A549 treated with CORT108297 at 1 μM for 4 hours (cell line): Measurements from ENCODE around the gene HMGN4. TPM values are rescaled to one million over a fixed set of nuclear protein-coding genes. Genes with fewer than 3 reads are reported as not detected.

Experiments
- total RNA-seq: library from RNA; stranded (reverse); fragments of 200-300 nt; extraction: Qiagen RNA extraction; gene quantifications from 5 replicates; pipeline ENCODE4 v1.2.3, GENCODE V29; 2022

The HMGN4 gene
- 63.3 to 91.6 TPM (median 75.7 TPM) in 5 replicates for total RNA-seq

DNA sequence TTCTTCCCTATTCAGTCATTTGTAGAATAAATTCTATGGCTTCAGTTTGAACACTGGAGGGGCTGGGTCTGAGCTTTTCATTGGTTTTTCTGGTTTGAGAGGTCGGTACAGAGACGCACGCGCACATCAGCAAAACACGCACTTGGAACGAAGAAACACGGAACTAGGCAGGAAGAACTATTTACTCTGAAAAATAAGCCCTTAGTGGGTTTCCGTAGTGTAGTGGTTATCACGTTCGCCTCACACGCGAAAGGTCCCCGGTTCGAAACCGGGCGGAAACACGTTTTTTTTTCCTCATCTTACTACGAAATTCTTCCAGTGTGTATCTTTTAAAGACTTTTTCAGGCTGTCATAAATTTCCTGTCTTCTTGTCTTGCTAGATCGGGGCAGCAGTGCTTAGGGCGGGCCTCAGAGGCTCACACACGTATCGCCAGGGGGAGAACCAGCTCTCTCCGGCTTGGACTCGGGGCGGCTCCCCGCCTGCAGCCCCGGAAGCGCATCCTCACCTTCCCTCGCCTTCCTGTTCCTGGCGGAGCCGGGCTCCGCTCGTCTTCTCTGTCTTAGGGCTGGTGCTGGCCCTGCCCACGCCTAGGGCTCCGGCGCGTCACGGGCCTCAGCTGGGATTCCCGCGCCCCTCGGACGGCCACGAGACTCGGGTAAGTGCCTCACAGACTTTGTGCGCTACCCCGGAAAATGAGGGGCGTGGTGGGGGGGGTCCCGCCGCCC is at the start of gene HMGN4:
Gene HMGN4, plus strand, starts transcription at position 521 of the 726 bp plus-strand sequence. CDS start 6,841 bp downstream, outside the sequence.

DNA sequence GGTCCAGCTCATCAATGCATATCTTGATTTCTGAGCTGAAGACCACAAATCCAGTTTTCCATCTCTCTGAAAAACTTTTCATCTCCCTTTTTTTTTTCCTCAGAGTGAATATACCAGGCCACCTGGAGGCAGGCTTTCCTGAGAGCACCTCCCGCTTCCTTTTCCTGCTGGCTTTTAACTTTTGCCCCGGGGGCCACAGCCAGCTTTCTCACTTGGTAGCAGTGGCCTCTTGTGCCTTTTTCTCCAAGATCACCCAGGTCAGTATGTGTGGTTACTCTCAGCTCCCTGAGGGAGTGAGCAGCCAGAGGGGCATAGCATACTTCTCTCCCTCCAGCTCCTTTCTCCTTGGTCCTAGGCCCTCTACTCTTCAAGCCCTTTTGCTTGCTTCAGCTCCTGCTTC is 38.1 kb upstream of the HMGN4 start, which contains the start of gene BTN1A1:
Gene BTN1A1, plus strand, starts transcription at position 202 of the 400 bp plus-strand sequence. CDS start 984 bp downstream, outside the sequence.

Other genes starting within 250 kb of the HMGN4 start
- 3.5 to 4.4 TPM (median 4.0 TPM) in 5 replicates for gene BTN3A2, start 173.2 kb upstream of the HMGN4 start, total RNA-seq
- gene BTN2A2, start 155.3 kb upstream of the HMGN4 start, total RNA-seq, result 4.9 to 8.5 TPM (median 7.5 TPM) in 5 replicates
- gene BTN3A1, start 136.1 kb upstream of the HMGN4 start, total RNA-seq, result 2.1 to 3.8 TPM (median 3.7 TPM) in 5 replicates
- 0.54 to 1.4 TPM (median 0.96 TPM) in 5 replicates for gene BTN3A3, start 97.9 kb upstream of the HMGN4 start, total RNA-seq
- 16.5 to 21.8 TPM (median 21.3 TPM) in 5 replicates for gene BTN2A1, start 80.4 kb upstream of the HMGN4 start, total RNA-seq
- gene BTN1A1, start 38.1 kb upstream of the HMGN4 start, total RNA-seq, result 0.03 TPM in 1 of 5 replicates, not detected in the others
- gene ABT1, start 58.6 kb downstream of the HMGN4 start, total RNA-seq, result 12.0 to 14.7 TPM (median 13.7 TPM) in 5 replicates
- 4.7 to 6.8 TPM (median 5.0 TPM) in 5 replicates for gene ZNF322, start 121.4 kb downstream of the HMGN4 start, total RNA-seq